Tibial artery (tissue), 4 donors: Measurements from ENCODE around the gene CCL13.

ENCODE experiments used
- DNase-seq, 2 donors: peaks; one replicate each; pipeline ENCODE4 v3.0.0-alpha.2; 2019
- H3K27ac ChIP-seq, 2 donors: fragments of 200-600 bp; sonication (generic) in 1 of 2; 1 replicate in 1 of 2; 2 replicates in 1 of 2; pipeline ENCODE4 v1.5.1; 2018 to 2019; ENCODE audit warnings: mild to moderate bottlenecking in 1 of 2
- H3K27me3 ChIP-seq, 2 donors: fragments of 200-600 bp; sonication (generic) in 1 of 2; one replicate each; pipeline versions ENCODE4 v1.5.1 to v1.6.0; 2016 to 2019
- H3K36me3 ChIP-seq, 3 donors: fragments of 200-600 bp; sonication (generic) in 2 of 3; one replicate each; pipeline ENCODE4 v1.5.1; 2016 to 2019; ENCODE audit warnings: mild to moderate bottlenecking in 2 of 3
- H3K4me1 ChIP-seq, 4 donors: fragments of 200-600 bp; sonication (generic) in 2 of 4; 1 replicate in 3 of 4; 2 replicates in 1 of 4; pipeline ENCODE4 v1.5.1; 2016 to 2019
- H3K4me3 ChIP-seq, 2 donors: fragments of 200-600 bp; sonication (generic) in 1 of 2; 1 replicate in 1 of 2; 2 replicates in 1 of 2; pipeline ENCODE4 v1.5.1; 2018 to 2019; ENCODE audit warnings: mild to moderate bottlenecking in 2 of 2
- H3K9me3 ChIP-seq, 3 donors: fragments of 200-600 bp; sonication (generic) in 1 of 3; one replicate each; pipeline ENCODE4 v1.5.1; 2016 to 2019
- CTCF ChIP-seq, 2 experiments: fragments of 200-600 bp in 1 of 2; fragments of 450-650 bp in 1 of 2; IDR thresholded peaks; one replicate each; pipeline ENCODE4 v1.5.1; 2017 to 2019; ENCODE audit warnings: antibody characterized with exemption in 2 of 2, mild to moderate bottlenecking in 1 of 2, moderate library complexity in 1 of 2
- intact Hi-C: fragments of 100-400 bp; cut with DNase I; formaldehyde crosslinking; loops from one replicate; pipeline ENCODE4 v1.15.0; 2023; ENCODE audit warnings: low total_unique reads

The CCL13 gene

GRCh38 chr17:34390649-34391048 lies 34.4 kb downstream of the CCL13 start:
- no peak for TF ChIP-seq CTCF (IDR thresholded peaks at IDR 0.05)
- no peak for DNase-seq
- H3K36me3 ChIP-seq: no peaks in the 10 kb centered on the region
- H3K9me3 ChIP-seq: no peaks in the 10 kb centered on the region
- intact Hi-C loops: no loop called here
- H3K27ac ChIP-seq: no peak overlapping the region
- H3K27me3 ChIP-seq: peaks cover 0 to under 1% of the 10 kb centered on the region in 2 donors
- no peak overlapping the region for H3K4me3 ChIP-seq
- peaks cover 0 to 6% (median 0%) of the 10 kb centered on the region in 4 donors for H3K4me1 ChIP-seq

- intact Hi-C loops: no loop called here
- Histone ChIP-seq H3K27ac (no peak overlapping the region), H3K4me3 (no peak overlapping the region), H3K36me3 (no peaks in the 10 kb centered on the region), H3K9me3 (no peaks in the 10 kb centered on the region), H3K27me3 (no peaks in the 10 kb centered on the region), H3K4me1 (peaks cover 0 to 6% (median 0%) of the 10 kb centered on the region in 4 donors)
- TF ChIP-seq CTCF (IDR thresholded peaks at IDR 0.05): no peak
- DNase-seq: no peak
These were observed 35.0 kb downstream of the CCL13 start for GRCh38 chr17:34391241-34391640.

GRCh38 chr17:34393401-34393800 lies 37.1 kb downstream of the CCL13 start:
- Histone ChIP-seq H3K4me3 (no peak overlapping the region), H3K4me1 (no peaks in the 10 kb centered on the region), H3K27ac (no peak overlapping the region), H3K9me3 (no peaks in the 10 kb centered on the region), H3K36me3 (no peaks in the 10 kb centered on the region), H3K27me3 (no peaks in the 10 kb centered on the region)
- intact Hi-C loops: no loop called here
- DNase-seq: no peak
- TF ChIP-seq CTCF (IDR thresholded peaks at IDR 0.05): no peak

- Histone ChIP-seq H3K27ac (no peak overlapping the region), H3K9me3 (no peaks in the 10 kb centered on the region), H3K36me3 (no peaks in the 10 kb centered on the region), H3K4me3 (no peak overlapping the region), H3K27me3 (no peaks in the 10 kb centered on the region), H3K4me1 (no peaks in the 10 kb centered on the region)
- no peak for TF ChIP-seq CTCF (IDR thresholded peaks at IDR 0.05)
- intact Hi-C loops: no loop called here
- DNase-seq: no peak
These were observed 41.0 kb downstream of the CCL13 start for GRCh38 chr17:34397265-34397664.

- DNase-seq: no peak
- Histone ChIP-seq H3K27ac (no peak overlapping the region), H3K9me3 (no peaks in the 10 kb centered on the region), H3K27me3 (no peaks in the 10 kb centered on the region), H3K4me3 (no peak overlapping the region), H3K4me1 (no peaks in the 10 kb centered on the region), H3K36me3 (no peaks in the 10 kb centered on the region)
- intact Hi-C loops: no loop called here
- TF ChIP-seq CTCF (IDR thresholded peaks at IDR 0.05): no peak
These were observed 42.7 kb downstream of the CCL13 start for GRCh38 chr17:34398990-34399389.

- H3K4me3 ChIP-seq: no peak overlapping the region
- no peak for DNase-seq
- H3K4me1 ChIP-seq: no peaks in the 10 kb centered on the region
- no peaks in the 10 kb centered on the region for H3K9me3 ChIP-seq
- TF ChIP-seq CTCF (IDR thresholded peaks at IDR 0.05): no peak
- H3K27me3 ChIP-seq: no peaks in the 10 kb centered on the region
- H3K27ac ChIP-seq: no peak overlapping the region
- intact Hi-C loops: no loop called here
- H3K36me3 ChIP-seq: no peaks in the 10 kb centered on the region
These were observed 43.4 kb downstream of the CCL13 start for GRCh38 chr17:34399725-34400124.
